ENCODE results near the gene MRPS31.

The MRPS31 gene

GRCh38 chr13:40770934-40771618, at the start of gene MRPS31:
TSS of gene MRPS31 (minus strand) at chr13:40771190. CDS start at chr13:40771136, 54 bp downstream.
- FAIRE-seq = peak; percentile 87

GRCh38 chr13:40819797-40820315, 48.9 kb upstream of the MRPS31 start:
- FAIRE-seq = no peak

- FAIRE-seq = no peak
Measured at GRCh38 chr13:40818926-40819325, 47.9 kb upstream of the MRPS31 start.

- FAIRE-seq = no peak
Measured at GRCh38 chr13:40814803-40815202, 43.8 kb upstream of the MRPS31 start.

DNA sequence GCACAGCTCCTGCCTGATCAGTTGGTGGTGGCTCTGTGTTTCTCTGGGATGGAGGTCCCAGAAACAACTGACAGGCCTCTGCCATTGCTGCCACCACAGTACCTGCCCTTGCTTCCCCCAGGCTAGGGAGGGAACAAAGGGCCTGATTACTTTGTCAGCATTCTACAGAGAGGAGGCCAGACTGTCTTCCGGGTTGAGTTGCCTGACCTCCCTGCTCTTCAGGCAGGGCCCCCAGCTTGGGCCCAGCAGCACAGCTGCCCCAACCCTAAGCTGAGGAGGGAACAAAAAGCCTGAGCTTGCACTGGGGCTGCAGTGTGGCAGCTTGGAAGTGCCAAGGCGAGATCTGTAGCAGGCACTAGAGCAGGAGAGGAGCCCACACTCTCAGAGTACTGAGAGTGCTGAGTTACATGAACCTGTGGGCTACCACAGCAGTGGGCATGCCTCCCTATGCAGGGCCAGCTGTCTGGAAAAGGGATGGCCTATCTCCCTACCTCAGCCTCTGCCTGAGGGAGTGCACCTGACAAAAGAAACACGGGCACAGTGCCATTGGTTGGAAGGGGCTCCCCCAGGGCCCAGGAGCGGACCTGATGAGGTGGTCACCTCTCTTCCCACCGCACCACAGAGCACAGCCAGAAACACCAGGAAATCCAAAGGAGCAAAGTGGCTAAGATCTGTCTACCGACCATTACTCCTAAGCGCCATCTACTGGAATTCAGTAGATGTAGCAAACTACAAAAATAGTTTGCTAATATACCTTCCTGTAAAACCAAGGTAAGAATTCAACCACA, 42.9 kb upstream of the MRPS31 start:
- FAIRE-seq = no peak

GRCh38 chr13:40812724-40813445, 41.9 kb upstream of the MRPS31 start:
- no peak for FAIRE-seq

GRCh38 chr13:40812102-40812501, 41.1 kb upstream of the MRPS31 start:
- FAIRE-seq = no peak

GRCh38 chr13:40809471-40809870, 38.5 kb upstream of the MRPS31 start:
- FAIRE-seq = no peak

GRCh38 chr13:40806241-40806640, 35.3 kb upstream of the MRPS31 start:
- FAIRE-seq = no peak

GRCh38 chr13:40803316-40803715, 32.3 kb upstream of the MRPS31 start:
- no peak for FAIRE-seq

GRCh38 chr13:40801255-40802217, 30.5 kb upstream of the MRPS31 start:
- no peak for FAIRE-seq

GRCh38 chr13:40800559-40800958, 29.6 kb upstream of the MRPS31 start:
- no peak for FAIRE-seq

- no peak for FAIRE-seq
Measured at GRCh38 chr13:40799508-40799907, 28.5 kb upstream of the MRPS31 start.

GRCh38 chr13:40798380-40798779, 27.4 kb upstream of the MRPS31 start:
- FAIRE-seq = no peak

- FAIRE-seq = no peak
Measured at GRCh38 chr13:40796649-40797048, 25.7 kb upstream of the MRPS31 start.

- FAIRE-seq = no peak
Measured at GRCh38 chr13:40794414-40795368, 23.7 kb upstream of the MRPS31 start.

GRCh38 chr13:40793339-40793738, 22.3 kb upstream of the MRPS31 start:
- no peak for FAIRE-seq

GRCh38 chr13:40792284-40793051, 21.5 kb upstream of the MRPS31 start:
- FAIRE-seq = no peak

DNA sequence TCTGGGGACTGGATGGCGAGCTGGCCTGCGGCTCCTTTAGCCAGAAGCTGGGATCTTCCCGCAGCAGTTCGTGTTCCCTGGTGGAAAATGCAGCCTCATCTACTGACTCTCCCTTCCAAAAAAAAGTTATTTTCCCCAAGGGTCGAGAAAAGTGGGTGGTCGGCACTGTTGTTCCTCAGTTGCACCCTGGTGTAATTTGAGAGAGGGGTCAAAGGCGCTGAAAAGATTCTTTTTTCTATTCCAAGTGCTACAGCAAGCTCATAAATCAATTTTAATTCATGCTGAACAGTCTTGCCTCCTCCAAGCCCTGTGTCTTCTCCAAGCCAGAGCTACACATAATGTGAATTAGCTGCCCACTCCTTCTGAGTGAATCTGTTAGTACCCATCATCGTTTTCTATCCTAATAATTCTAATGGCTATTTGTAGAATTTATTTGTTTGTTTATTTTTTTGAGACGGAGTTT, 19.2 kb upstream of the MRPS31 start:
- no peak for FAIRE-seq
